A549 (cell line): ENCODE results near the gene PPP1R1A. TPM values are rescaled to one million over a fixed set of nuclear protein-coding genes. Genes with fewer than 3 reads are reported as not detected.

Experiments
- ATAC-seq, 2 experiments: fragments of 200-7000 bp in 1 of 2; fragments of >200 bp in 1 of 2; cut with Nextera tagmentation in 1 of 2; cut with Tn5 transposase in 1 of 2; 3 replicates each; pipeline versions ENCODE4 v1.8.0 to v1.9.1; 2018 to 2020; ENCODE audit warnings: mild to moderate bottlenecking in 1 of 2, moderate library complexity in 1 of 2
- CTCF ChIA-PET: fragments of 300-600 bp; sonication (Branson Sonifier 250); formaldehyde crosslinking; extraction: SDS; loops from one replicate; lab custom pipeline; 2021; ENCODE audit warnings: antibody characterized with exemption, inconsistent platforms; lab: Yijun Ruan, JAX
- POLR2A ChIA-PET: fragments of 350-600 bp; formaldehyde crosslinking; extraction: SDS; loops from one replicate; lab custom pipeline; 2021; ENCODE audit warnings: antibody characterized with exemption, inconsistent platforms; lab: Yijun Ruan, JAX
- DNase-seq, 2 experiments: peaks; one replicate each; pipeline versions ENCODE4 v3.0.0 to v3.0.0-alpha.2; 2011 to 2016; ENCODE audit warnings: low read depth in 1 of 2, low spot score in 1 of 2
- FAIRE-seq: peaks from 2 replicates; lab custom pipeline; 2011; peaks lifted over from hg19 to GRCh38; lab: Jason Lieb, UNC
- H3K27ac ChIP-seq, 2 experiments: fragments of >200 bp; sonication (Bioruptor Twin); formaldehyde crosslinking; 3 replicates each; pipeline ENCODE4 v1.5.1; 2016 to 2017
- H3K4me1 ChIP-seq: fragments of >200 bp; sonication (Bioruptor Twin); formaldehyde crosslinking; 3 replicates; pipeline ENCODE4 v1.6.1; 2016
- H3K4me2 ChIP-seq: fragments of >200 bp; sonication (Bioruptor Twin); formaldehyde crosslinking; 3 replicates; pipeline ENCODE4 v1.6.1; 2016
- H3K4me3 ChIP-seq: fragments of >200 bp; sonication (Bioruptor Twin); formaldehyde crosslinking; 3 replicates; pipeline ENCODE4 v1.5.1; 2016
- H3K9me3 ChIP-seq: fragments of >200 bp; sonication (Bioruptor Twin); formaldehyde crosslinking; 3 replicates; pipeline ENCODE4 v1.6.1; 2016
- BCL3 ChIP-seq: fragments of >200 bp; sonication (Bioruptor Twin); formaldehyde crosslinking; IDR thresholded peaks from 3 replicates; pipeline ENCODE4 v1.6.1; 2016
- CHD2 ChIP-seq: fragments of 150-350 bp; IDR thresholded peaks from 2 replicates; pipeline ENCODE4 v1.6.1; 2014; ENCODE audit warnings: low read length; ENCODE audit not compliant: partially characterized antibody
- CTCF ChIP-seq: fragments of >200 bp; sonication (Bioruptor Twin); formaldehyde crosslinking; IDR thresholded peaks from 3 replicates; pipeline ENCODE4 v1.5.1; 2016
- ELK1 ChIP-seq: fragments of 150-350 bp; IDR thresholded peaks from 2 replicates; pipeline ENCODE4 v1.6.1; 2014; ENCODE audit warnings: low read depth, mild to moderate bottlenecking, low read length
- FOSB ChIP-seq: fragments of 250-450 bp; sonication (Bioruptor Pico); IDR thresholded peaks from 2 replicates; pipeline ENCODE4 v1.5.0; 2020; ENCODE audit warnings: mild to moderate bottlenecking, moderate library complexity
- FOSL2 ChIP-seq, 2 experiments: fragments of 450-650 bp in 1 of 2; fragments of >200 bp in 1 of 2; sonication (Bioruptor Twin) in 1 of 2; formaldehyde crosslinking; IDR thresholded peaks; 2 replicates each; pipeline versions ENCODE4 v1.5.0 to v1.6.1; 2016 to 2020; ENCODE audit warnings: mild to moderate bottlenecking in 1 of 2, moderate library complexity in 1 of 2
- FOXS1 ChIP-seq: fragments of 250-450 bp; sonication (Bioruptor Pico); IDR thresholded peaks from 2 replicates; pipeline ENCODE4 v1.5.0; 2020; ENCODE audit warnings: mild to moderate bottlenecking, moderate library complexity
- GATA3 ChIP-seq: IDR thresholded peaks from 2 replicates; pipeline ENCODE4 v1.6.1; 2012; ENCODE audit warnings: borderline replicate concordance
- HOXB13 ChIP-seq: fragments of 250-450 bp; sonication (Bioruptor Pico); IDR thresholded peaks from 2 replicates; pipeline ENCODE4 v1.5.0; 2020; ENCODE audit warnings: low read depth, mild to moderate bottlenecking, moderate library complexity
- HOXB5 ChIP-seq: fragments of 250-450 bp; sonication (Bioruptor Pico); IDR thresholded peaks from 2 replicates; pipeline ENCODE4 v1.5.0; 2020; ENCODE audit warnings: mild to moderate bottlenecking, moderate library complexity
- JUNB ChIP-seq: fragments of >200 bp; sonication (Bioruptor Twin); formaldehyde crosslinking; IDR thresholded peaks from 2 replicates; pipeline ENCODE4 v1.6.1; 2016
- KDM1A ChIP-seq: fragments of 200-600 bp; sonication (generic); IDR thresholded peaks from 2 replicates; pipeline ENCODE4 v1.6.1; 2016; ENCODE audit warnings: low read depth, mild to moderate bottlenecking
- NR3C1 ChIP-seq: fragments of >200 bp; sonication (Bioruptor Twin); formaldehyde crosslinking; IDR thresholded peaks from 3 replicates; pipeline ENCODE4 v1.6.1; 2017
- POLR2AphosphoS2 ChIP-seq: conservative IDR thresholded peaks from 2 replicates; pipeline ENCODE4 v1.6.1; 2012; ENCODE audit warnings: low read length, improper control_type of control experiment, inconsistent platforms
- RCOR1 ChIP-seq: fragments of 150-350 bp; IDR thresholded peaks from 2 replicates; pipeline ENCODE4 v1.6.1; 2014; ENCODE audit warnings: antibody characterized with exemption, low read length, low read depth
- RNF2 ChIP-seq: fragments of 200-600 bp; sonication (generic); IDR thresholded peaks from 2 replicates; pipeline ENCODE4 v1.6.1; 2016; ENCODE audit warnings: low read depth, mild to moderate bottlenecking, antibody characterized with exemption, moderate library complexity, borderline replicate concordance
- TP53 ChIP-seq: fragments of 250-450 bp; sonication (Bioruptor Pico); IDR thresholded peaks from 2 replicates; pipeline ENCODE4 v1.5.0; 2021; ENCODE audit warnings: mild to moderate bottlenecking, moderate library complexity
- WGBS: methylation state at CpG from one replicate; pipeline ENCODE4 v1.1.6; 2017; ENCODE audit errors: missing lambda C conversion rate; 5-methylcytosine and 5-hydroxymethylcytosine counted together
- polyA plus RNA-seq, 4 experiments: library from polyadenylated mRNA; depleted of rRNA in 3 of 4; stranded (reverse); fragments of >200 nt; fragmentation: RNase III in 1 of 4; extraction: RNeasy Plus Mini Kit Qiagen cat#74134 plus additional on column Dnase treatment in 1 of 4; gene quantifications; 2 replicates in 3 of 4; 3 replicates in 1 of 4; pipeline ENCODE4 v1.2.3, GENCODE V29; 2011 to 2017
- TF ChIP-seq, protein P1 (sequence below): fragments of 450-650 bp; IDR thresholded peaks from 2 replicates; pipeline ENCODE4 v1.6.1; 2014; ENCODE audit warnings: antibody characterized with exemption
- TF ChIP-seq, protein P2 (sequence below): fragments of >200 bp; sonication (Bioruptor Twin); formaldehyde crosslinking; IDR thresholded peaks from 2 replicates; pipeline ENCODE4 v1.6.1; 2016

The PPP1R1A gene
- polyA plus RNA-seq, 2 of the 4 experiments (the other 2 are of a cell fraction) = 0.09 TPM; not detected in 1

DNA sequence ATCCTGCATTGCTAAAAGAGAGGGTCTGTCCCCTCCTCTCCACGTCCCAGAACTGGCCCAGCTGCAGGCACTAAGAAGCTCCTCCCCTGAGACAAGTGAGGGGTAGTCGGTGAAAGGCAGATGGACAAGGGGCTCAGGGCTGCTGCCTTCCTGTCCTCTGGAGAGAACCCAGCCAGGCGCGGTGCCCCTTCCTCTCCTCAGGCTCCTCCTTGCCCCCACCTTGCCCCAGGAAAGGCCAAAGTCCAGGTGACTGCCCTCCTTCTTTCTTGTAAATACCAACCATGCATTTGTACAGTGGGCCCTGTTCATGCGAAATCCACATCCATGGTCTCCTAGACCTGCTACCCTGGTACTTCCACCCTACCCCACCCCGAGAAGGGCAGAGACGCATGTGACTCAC lies 9.7 kb downstream of the PPP1R1A start:
- CTCF ChIA-PET = interaction anchor here (1.2 to 10.0 kb wide), 11 partner anchors 8 to 494 kb away, joined by 3 to 100 read pairs (median 11); no protein-coding TSS in a partner anchor

DNA sequence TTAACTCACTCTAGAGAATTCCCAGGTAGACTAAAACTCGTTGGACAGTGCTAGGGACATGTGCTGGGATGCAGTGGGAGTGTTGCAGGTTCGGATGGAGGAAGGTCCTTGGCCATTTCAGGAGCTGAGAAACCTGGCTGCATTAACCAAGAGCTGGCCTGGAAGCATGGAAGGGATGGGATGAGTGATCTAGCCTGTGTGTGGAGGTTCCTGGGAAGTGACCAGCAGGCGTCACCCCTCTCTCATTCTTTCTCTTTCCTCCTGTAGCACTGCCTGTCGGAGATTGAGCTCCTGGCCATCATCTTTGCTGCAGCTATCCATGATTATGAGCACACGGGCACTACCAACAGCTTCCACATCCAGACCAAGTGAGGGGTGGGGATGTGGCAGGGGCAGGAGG lies 15.6 kb downstream of the PPP1R1A start:
- H3K4me1 ChIP-seq = no peaks in the 10 kb centered on the region
- WGBS = 7% methylated on average over 5 of the region's 5 CpGs
- no peak for TF ChIP-seq RCOR1
- TF ChIP-seq RNF2 = no peak
- no peak for TF ChIP-seq TP53
- TF ChIP-seq, protein P1, sequence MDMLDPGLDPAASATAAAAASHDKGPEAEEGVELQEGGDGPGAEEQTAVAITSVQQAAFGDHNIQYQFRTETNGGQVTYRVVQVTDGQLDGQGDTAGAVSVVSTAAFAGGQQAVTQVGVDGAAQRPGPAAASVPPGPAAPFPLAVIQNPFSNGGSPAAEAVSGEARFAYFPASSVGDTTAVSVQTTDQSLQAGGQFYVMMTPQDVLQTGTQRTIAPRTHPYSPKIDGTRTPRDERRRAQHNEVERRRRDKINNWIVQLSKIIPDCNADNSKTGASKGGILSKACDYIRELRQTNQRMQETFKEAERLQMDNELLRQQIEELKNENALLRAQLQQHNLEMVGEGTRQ = no peak
- TF ChIP-seq KDM1A = no peak
- TF ChIP-seq HOXB13 = no peak
- no peak for TF ChIP-seq HOXB5 (CRISPR knock-in tag)
- TF ChIP-seq FOSL2 (IDR thresholded peaks at IDR 0.05) = no peak
- TF ChIP-seq FOSL2 (CRISPR knock-in tag; IDR thresholded peaks at IDR 0.05) = no peak
- no peak for TF ChIP-seq GATA3
- TF ChIP-seq NR3C1 = no peak
- no peak for TF ChIP-seq CTCF
- no peak for TF ChIP-seq JUNB
- TF ChIP-seq ELK1 = no peak
- no peak for TF ChIP-seq CHD2
- FAIRE-seq = no peak
- no peak overlapping the region for H3K4me2 ChIP-seq
- H3K4me3 ChIP-seq = no peak overlapping the region
- peak in 1 of 2 experiments; percentile 34 for DNase-seq
- ATAC-seq = peak; percentile 40 to 75; a peak in 4 of 6 replicates
- POLR2A ChIA-PET = no interaction called here
- H3K27ac ChIP-seq = no peak overlapping the region
- CTCF ChIA-PET = interaction anchor here (0.5 to 1.7 kb wide), 7 partner anchors 9 to 1152 kb away, joined by 3 to 5 read pairs (median 4); no protein-coding TSS in a partner anchor
- H3K9me3 ChIP-seq = no peaks in the 10 kb centered on the region

More for the DNA sequence above, 9.7 kb downstream of the PPP1R1A start:
- ATAC-seq (no peak), FAIRE-seq (no peak), DNase-seq (no peak)
- H3K4me1 ChIP-seq = no peaks in the 10 kb centered on the region
- H3K9me3 ChIP-seq = no peaks in the 10 kb centered on the region
- H3K4me3 ChIP-seq = no peak overlapping the region
- H3K4me2 ChIP-seq = no peak overlapping the region
- TF ChIP-seq BCL3 (no peak), CHD2 (no peak), ELK1 (no peak), CTCF (no peak), FOXS1 (CRISPR knock-in tag) (no peak), POLR2AphosphoS2 (no peak), FOSB (CRISPR knock-in tag) (no peak), KDM1A (no peak)
- TF ChIP-seq, protein P2, sequence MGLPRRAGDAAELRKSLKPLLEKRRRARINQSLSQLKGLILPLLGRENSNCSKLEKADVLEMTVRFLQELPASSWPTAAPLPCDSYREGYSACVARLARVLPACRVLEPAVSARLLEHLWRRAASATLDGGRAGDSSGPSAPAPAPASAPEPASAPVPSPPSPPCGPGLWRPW = no peak
- TF ChIP-seq, all 56 proteins: peak for 0
- WGBS = 48% methylated on average over 7 of the region's 7 CpGs
- POLR2A ChIA-PET = no interaction called here
- no peak overlapping the region for H3K27ac ChIP-seq
